HG02642 (cell line): ENCODE results near the gene CTSF.
"Not testable (repeated sequence)": the region's sequence is repeated elsewhere in the genome, so short reads cannot be mapped to it uniquely, and the experiment has no call there.

ENCODE experiments used
- ATAC-seq: cut with Tn5 transposase; IDR thresholded peaks from one replicate; pipeline ENCODE4 v1.9.1; 2021; ENCODE audit warnings: mild to moderate bottlenecking; ENCODE audit not compliant: unreplicated experiment, poor library complexity

The CTSF gene

DNA sequence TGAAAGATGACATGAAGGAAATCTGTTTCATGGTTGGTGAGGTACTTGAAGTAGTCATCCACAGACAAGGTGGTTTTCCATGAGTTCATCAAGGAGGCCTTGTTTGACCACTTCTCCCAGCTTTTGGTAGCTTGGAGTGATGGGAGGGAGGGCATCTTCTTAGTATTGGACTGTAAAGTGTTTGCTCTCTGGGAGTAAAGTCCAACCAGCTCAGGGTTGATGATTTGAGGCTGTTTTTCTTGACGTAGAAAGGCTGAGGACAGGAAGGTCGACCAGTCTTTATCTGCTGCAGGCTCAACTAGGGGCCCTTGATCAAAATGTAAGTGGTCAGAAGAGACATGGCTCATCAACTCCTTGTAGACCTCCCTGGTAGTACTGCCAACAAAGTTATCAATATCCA, 22.8 kb upstream of the CTSF start:
- ATAC-seq, result no peak

GRCh38 chr11:66589996-66590675, 21.7 kb upstream of the CTSF start:
- ATAC-seq, result no peak

DNA sequence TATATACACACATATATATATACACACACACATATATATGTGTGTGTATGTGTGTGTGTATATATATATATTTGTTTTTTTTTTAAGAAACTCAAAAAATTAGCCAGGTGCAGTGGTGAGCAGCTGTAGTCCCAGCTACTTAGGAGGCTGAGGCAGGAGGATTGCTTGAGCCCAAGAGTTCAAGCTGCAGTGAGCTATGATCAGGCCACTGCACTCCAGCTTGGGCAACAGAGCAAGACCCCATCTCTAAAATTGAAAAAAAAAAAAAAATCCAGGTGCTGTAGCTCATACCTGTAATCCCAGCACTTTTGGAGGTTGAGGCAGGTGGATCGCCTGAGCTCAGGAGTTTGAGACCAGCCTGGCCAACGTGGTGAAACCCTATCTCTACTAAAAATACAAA, 20.9 kb upstream of the CTSF start:
- not testable (repeated sequence) for ATAC-seq

- ATAC-seq, result no peak
Observed at GRCh38 chr11:66586136-66586535, 17.7 kb upstream of the CTSF start.

DNA sequence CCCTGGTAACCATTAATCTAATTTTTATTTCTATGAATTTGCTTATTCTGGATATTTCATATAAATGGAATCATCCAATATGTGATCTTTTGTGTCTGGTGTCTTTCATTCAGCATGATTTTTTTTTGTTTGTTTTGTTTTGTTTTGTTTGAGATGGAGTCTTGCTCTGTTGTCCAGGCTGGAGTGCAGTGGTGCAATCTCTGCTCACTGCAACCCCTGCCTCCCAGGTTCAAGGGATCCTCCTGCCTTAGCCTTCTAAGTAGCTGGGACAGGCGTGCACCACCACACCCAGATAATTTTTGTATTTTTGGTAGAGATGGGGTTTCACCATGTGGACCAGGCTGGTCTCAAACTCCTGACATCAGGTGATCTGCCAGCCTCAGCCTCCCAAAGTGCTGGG, 17.0 kb upstream of the CTSF start:
- not testable (repeated sequence) for ATAC-seq

DNA sequence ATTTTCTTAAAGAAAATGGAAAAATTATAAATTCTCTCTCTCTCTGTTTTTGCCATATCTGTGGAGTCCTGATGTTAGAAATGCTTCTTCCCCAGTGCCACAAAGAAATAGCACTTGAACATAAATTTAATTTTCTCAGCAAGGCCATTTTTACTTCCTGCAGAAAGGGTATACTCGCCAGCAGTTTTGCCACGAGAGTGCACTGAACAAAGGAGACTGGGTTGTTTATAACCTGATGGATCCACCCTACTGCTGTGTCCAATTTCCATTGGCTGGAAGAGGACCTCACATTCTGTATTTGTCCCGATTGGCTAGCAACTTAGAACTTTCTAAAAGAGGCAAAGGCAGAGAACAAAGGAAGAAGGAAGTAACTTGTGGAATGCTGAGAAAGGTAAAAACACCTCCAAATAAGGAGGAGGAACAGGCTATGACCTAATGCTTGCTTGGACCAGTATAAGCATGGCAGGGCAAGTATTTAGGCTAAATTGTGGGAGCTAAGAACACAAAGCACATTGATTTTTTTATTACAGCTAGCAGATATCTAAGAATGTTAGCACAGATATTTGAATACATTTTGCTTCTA, 14.2 kb upstream of the CTSF start:
- ATAC-seq, result not testable (repeated sequence)

- ATAC-seq, result no peak
Observed at GRCh38 chr11:66581261-66581660, 12.9 kb upstream of the CTSF start.

GRCh38 chr11:66580803-66581202, 12.4 kb upstream of the CTSF start:
- no peak for ATAC-seq

- no peak for ATAC-seq
Observed at GRCh38 chr11:66579017-66579606, 10.7 kb upstream of the CTSF start.

DNA sequence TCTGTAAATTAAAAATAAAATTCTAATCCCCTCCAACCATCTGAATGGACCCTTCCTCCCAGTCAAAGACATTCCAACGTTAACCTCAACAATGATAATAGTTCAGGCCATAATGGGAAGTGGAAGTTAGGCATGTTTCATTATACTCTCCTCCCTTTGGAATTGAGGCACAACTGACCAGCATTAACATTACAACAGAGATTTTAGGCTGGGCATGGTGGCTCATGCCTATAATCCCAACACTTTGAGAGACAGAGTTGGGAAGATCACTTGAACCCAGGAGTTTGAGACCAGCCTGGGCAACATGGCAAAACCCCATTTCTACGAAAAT, 2.4 kb upstream of the CTSF start:
- ATAC-seq, result no peak

DNA sequence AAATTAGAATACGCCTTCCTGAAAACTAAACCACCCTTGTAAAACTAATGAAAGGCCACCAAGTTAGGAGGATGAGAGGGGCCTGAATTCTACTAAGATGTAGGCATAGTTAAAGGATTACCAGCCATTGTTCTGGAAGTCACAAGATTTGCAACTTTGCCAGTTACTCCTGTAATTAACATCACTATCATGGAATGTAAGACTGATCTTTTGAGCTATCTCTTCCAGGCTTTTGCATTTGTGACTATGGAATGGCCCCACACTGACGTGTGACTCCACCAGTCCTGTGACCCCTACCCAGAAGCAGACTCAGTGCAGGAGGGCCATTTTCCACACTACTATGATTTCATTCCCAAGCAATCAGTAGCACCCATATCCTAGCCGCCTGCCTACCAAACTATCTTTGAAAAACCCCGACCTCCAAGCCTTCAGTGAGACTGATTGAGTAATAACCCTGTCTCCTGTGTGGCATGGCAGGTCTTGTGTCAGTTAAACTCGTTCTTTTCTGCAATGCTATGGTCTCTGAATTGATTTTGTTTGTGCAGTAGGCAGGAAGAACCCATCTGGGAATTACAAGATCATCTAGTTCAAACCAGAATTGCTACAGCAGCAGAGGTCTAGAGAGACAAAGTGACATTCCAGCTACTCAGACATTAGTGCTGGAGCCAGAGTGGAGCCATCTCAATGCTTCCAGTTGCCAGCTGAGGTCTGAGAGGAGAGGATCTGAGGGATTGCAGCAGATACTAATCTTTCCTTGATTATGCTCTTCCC, 1.9 kb upstream of the CTSF start:
- no peak for ATAC-seq

DNA sequence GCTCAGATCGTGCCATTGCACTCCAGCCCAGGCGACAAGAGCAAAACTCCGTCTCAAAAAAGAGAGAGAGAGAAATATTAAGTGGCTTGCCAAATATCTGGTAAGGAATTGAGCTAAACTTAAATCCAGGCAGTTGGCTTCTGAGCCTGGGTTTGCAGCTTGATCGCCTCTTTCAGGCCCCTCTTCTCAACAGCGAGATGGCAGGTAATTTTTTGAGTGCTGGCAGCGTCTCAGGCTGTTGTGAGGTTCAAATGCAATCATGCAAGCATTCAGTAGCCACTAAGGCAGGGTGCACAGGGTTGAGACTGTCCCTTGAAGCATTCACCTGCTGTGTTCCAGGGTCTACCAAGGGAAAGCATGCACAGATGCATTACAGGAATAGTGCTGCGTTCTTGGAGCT, 670 bp upstream of the CTSF start:
- ATAC-seq, result no peak

- ATAC-seq, result no peak
Observed at GRCh38 chr11:66567787-66568123, 651 bp downstream of the CTSF start.

DNA sequence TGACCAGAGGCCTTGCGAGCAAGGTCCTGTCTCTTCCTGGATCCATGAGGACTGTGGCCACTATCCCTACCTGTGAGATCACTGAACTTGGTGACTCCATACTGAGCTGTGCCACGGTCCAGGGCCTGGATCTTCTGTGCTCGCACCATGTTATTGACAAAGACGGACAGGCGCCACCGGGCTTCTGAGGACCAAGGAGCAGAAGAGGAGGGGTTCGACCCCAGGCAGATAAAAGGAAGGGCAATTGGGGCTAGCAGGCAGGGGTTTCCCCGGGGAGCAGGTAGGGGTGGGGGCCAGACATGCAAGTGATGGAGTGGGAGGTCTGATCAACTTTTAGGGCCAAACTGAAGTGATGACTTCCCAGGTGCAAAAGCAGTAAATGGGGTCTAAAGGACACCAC, 2.2 kb downstream of the CTSF start:
- no peak for ATAC-seq

- no peak for ATAC-seq
Observed at GRCh38 chr11:66564984-66565383, 3.4 kb downstream of the CTSF start.

GRCh38 chr11:66564538-66564937, 3.9 kb downstream of the CTSF start:
- ATAC-seq, result no peak

- ATAC-seq, result no peak
Observed at GRCh38 chr11:66563832-66564231, 4.6 kb downstream of the CTSF start.

DNA sequence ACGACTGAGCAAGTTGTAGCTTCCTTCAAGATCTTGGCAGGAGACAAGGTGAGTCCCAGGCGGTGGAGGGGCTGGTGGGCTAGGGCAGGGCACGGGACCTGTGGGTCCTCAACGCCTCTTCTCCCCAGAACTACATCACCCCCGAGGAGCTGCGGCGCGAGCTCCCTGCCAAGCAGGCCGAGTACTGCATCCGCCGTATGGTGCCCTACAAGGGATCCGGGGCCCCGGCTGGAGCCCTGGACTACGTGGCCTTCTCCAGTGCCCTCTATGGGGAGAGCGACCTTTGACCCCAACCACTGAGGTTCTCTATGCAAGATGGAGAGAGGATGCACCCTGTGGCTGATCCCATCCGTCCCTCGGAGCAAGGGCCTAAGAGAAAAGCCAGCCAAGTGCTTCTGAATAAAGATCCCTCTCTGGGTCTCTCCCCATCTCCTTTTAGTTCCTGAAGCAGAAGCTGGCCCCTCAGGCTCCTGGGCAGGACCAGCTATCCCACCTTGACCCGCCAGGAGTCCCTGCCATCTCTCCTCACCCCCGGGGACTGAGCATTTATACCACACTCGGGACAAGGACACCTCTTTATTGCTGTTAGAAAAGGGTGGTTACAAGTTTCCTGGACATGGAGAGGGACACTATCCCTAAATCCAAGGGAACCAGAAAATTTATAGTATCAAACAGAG, 5.4 kb downstream of the CTSF start:
- no peak for ATAC-seq

DNA sequence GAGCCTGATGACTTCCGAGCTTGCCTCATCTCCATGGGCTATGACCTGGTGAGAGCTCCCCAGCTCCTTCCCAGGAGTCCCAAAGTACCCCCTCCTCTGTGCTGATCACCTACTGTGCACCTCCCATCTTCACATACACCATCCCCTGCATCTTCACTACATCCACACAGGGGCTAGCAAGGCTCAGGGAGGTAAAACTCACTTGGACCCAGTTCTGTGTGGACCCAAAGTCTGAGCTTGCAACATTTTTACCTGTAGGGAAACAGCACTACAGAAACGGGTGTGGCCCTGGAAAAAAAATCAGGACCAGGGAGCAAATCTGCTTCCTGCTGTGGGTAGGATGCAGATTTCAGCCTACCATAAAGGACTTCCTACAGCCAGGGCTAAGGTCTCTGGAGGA, 6.1 kb downstream of the CTSF start:
- ATAC-seq, result no peak

DNA sequence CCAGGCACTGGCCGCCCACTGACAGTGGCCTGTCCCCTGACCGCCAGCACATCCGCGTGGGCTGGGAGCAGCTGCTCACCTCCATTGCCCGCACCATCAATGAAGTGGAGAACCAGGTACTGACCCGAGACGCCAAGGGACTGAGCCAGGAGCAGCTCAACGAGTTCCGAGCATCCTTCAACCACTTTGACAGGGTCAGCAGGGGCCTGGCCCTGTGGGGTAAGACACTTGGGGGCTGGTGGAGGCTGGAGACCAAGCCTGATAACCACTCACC, 6.5 kb downstream of the CTSF start:
- ATAC-seq, result no peak
